ENCODE measurements around the gene CPLANE1.

DNA sequence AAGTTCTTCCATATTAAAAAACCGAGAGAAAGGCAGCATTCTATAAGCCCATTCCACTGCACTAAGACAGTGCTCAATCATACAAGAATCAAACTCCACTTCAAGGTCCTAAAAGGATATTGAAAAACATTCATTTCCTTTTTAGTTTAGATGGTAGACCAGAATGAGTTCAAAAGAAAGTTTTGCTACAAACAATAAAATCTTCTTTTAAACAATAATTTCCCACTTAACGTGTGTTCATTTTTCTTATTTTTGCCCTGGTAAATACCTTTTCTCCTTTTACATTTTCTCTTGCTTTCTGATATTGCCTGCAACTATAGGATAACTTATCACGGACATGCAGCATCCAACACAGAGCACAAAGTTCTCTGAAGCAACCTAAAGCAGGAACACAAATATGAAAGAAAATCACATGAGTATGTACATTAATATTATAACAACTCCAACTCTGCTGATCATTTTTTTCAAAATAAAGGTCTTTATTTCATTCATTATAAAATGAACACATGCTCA lies 61.7 kb downstream of the CPLANE1 start:
- TF ChIP-seq CTCF (IDR thresholded peaks at IDR 0.05; ENCODE audit: low read length) (no peak), EZH2 (IDR thresholded peaks at IDR 0.05; ENCODE audit: borderline replicate concordance, low read length) (no peak)

Measured in OCI-LY1 (cell line).